ENCODE measurements around the gene ZNF653. TPM values are rescaled to one million over a fixed set of nuclear protein-coding genes. Genes with fewer than 3 reads are reported as not detected.

The ZNF653 gene
- total and polyA plus RNA-seq, 9 of the 15 experiments (the other 6 are each of a cell fraction or from before 2014, with no cell fraction given): 1.6 to 8.0 (median 4.2) TPM; not detected in 2

- TF ChIP-seq DMBX1 (CRISPR knock-in tag; IDR thresholded peaks at IDR 0.05; ENCODE audit: borderline replicate concordance) (no peak), BRD4 (IDR thresholded peaks at IDR 0.05) (no peak), E4F1 (CRISPR knock-in tag; IDR thresholded peaks at IDR 0.05; ENCODE audit: borderline replicate concordance) (no peak), NFIC (IDR thresholded peaks at IDR 0.05) (no peak), LCOR (CRISPR knock-in tag; IDR thresholded peaks at IDR 0.05) (no peak), ZNF316 (IDR thresholded peaks at IDR 0.05) (no peak), YY1 (IDR thresholded peaks at IDR 0.05; ENCODE audit: borderline replicate concordance in 1 of 3, control insufficient read depth in 1 of 3, extremely low read depth in 1 of 3, insufficient read depth in 3 of 3, insufficient read length in 1 of 3, insufficient replicate concordance in 2 of 3, low read depth in 1 of 3, low read length in 2 of 3) (no peak), DDX20 (tag; IDR thresholded peaks at IDR 0.05; ENCODE audit: low read depth) (no peak), NR3C1 (CRISPR knock-in tag; IDR thresholded peaks at IDR 0.05) (no peak), TGIF2 (CRISPR knock-in tag; IDR thresholded peaks at IDR 0.05) (no peak), ZKSCAN3 (CRISPR knock-in tag; IDR thresholded peaks at IDR 0.05) (no peak), HMG20A (CRISPR knock-in tag; conservative IDR thresholded peaks at IDR 0.05) (no peak), KDM4B (IDR thresholded peaks at IDR 0.05; ENCODE audit: borderline replicate concordance in 2 of 2, low read depth in 1 of 2) (no peak), ZFPM2 (CRISPR knock-in tag; IDR thresholded peaks at IDR 0.05) (no peak)
- TF ChIP-seq, protein P1, sequence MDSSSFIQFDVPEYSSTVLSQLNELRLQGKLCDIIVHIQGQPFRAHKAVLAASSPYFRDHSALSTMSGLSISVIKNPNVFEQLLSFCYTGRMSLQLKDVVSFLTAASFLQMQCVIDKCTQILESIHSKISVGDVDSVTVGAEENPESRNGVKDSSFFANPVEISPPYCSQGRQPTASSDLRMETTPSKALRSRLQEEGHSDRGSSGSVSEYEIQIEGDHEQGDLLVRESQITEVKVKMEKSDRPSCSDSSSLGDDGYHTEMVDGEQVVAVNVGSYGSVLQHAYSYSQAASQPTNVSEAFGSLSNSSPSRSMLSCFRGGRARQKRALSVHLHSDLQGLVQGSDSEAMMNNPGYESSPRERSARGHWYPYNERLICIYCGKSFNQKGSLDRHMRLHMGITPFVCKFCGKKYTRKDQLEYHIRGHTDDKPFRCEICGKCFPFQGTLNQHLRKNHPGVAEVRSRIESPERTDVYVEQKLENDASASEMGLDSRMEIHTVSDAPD (CRISPR knock-in tag; IDR thresholded peaks at IDR 0.05): no peak
- TF ChIP-seq, protein P2, sequence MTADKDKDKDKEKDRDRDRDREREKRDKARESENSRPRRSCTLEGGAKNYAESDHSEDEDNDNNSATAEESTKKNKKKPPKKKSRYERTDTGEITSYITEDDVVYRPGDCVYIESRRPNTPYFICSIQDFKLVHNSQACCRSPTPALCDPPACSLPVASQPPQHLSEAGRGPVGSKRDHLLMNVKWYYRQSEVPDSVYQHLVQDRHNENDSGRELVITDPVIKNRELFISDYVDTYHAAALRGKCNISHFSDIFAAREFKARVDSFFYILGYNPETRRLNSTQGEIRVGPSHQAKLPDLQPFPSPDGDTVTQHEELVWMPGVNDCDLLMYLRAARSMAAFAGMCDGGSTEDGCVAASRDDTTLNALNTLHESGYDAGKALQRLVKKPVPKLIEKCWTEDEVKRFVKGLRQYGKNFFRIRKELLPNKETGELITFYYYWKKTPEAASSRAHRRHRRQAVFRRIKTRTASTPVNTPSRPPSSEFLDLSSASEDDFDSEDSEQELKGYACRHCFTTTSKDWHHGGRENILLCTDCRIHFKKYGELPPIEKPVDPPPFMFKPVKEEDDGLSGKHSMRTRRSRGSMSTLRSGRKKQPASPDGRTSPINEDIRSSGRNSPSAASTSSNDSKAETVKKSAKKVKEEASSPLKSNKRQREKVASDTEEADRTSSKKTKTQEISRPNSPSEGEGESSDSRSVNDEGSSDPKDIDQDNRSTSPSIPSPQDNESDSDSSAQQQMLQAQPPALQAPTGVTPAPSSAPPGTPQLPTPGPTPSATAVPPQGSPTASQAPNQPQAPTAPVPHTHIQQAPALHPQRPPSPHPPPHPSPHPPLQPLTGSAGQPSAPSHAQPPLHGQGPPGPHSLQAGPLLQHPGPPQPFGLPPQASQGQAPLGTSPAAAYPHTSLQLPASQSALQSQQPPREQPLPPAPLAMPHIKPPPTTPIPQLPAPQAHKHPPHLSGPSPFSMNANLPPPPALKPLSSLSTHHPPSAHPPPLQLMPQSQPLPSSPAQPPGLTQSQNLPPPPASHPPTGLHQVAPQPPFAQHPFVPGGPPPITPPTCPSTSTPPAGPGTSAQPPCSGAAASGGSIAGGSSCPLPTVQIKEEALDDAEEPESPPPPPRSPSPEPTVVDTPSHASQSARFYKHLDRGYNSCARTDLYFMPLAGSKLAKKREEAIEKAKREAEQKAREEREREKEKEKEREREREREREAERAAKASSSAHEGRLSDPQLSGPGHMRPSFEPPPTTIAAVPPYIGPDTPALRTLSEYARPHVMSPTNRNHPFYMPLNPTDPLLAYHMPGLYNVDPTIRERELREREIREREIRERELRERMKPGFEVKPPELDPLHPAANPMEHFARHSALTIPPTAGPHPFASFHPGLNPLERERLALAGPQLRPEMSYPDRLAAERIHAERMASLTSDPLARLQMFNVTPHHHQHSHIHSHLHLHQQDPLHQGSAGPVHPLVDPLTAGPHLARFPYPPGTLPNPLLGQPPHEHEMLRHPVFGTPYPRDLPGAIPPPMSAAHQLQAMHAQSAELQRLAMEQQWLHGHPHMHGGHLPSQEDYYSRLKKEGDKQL (CRISPR knock-in tag; IDR thresholded peaks at IDR 0.05; ENCODE audit: borderline replicate concordance): no peak
Observed at GRCh38 chr19:11464333-11465265, 41.0 kb downstream of the ZNF653 start (continued).

All from K562 (cell line).